BLaER1 treated with 17β-estradiol and CSF1 and Interleukin-3, amounts not matched to agents 10 nM and 100 nM (cell line): ENCODE measurements around the gene AHRR.

ENCODE experiments used
- H3K27ac ChIP-seq, 11 experiments: shearing (Covaris generic); formaldehyde crosslinking; 2 replicates each; pipeline ENCODE4 v1.8.1; 2022
- H3K27me3 ChIP-seq, 11 experiments: shearing (Covaris generic); formaldehyde crosslinking; 2 replicates each; pipeline ENCODE4 v1.8.1; 2022
- H3K36me3 ChIP-seq, 11 experiments: shearing (Covaris generic); formaldehyde crosslinking; 2 replicates each; pipeline ENCODE4 v1.8.1; 2022
- H3K4me1 ChIP-seq, 10 experiments: shearing (Covaris generic); formaldehyde crosslinking; 2 replicates each; pipeline ENCODE4 v1.8.1; 2022
- H3K4me2 ChIP-seq, 11 experiments: shearing (Covaris generic); formaldehyde crosslinking; 2 replicates each; pipeline ENCODE4 v1.8.1; 2022
- H3K4me3 ChIP-seq, 10 experiments: shearing (Covaris generic); formaldehyde crosslinking; 2 replicates each; pipeline ENCODE4 v1.8.1; 2022
- H3K9ac ChIP-seq, 11 experiments: shearing (Covaris generic); formaldehyde crosslinking; 2 replicates each; pipeline ENCODE4 v1.8.1; 2022
- H3K9me3 ChIP-seq, 11 experiments: shearing (Covaris generic); formaldehyde crosslinking; replicated peaks in 1 of 11; 2 replicates each; pipeline ENCODE4 v1.8.1; 2022
- H4K20me1 ChIP-seq, 11 experiments: shearing (Covaris generic); formaldehyde crosslinking; 2 replicates each; pipeline ENCODE4 v1.8.1; 2022
- Cebpa-rat ChIP-seq, 11 experiments: shearing (Covaris generic); IDR thresholded peaks; 2 replicates each; pipeline ENCODE4 v1.8.1; 2022

The AHRR gene

DNA sequence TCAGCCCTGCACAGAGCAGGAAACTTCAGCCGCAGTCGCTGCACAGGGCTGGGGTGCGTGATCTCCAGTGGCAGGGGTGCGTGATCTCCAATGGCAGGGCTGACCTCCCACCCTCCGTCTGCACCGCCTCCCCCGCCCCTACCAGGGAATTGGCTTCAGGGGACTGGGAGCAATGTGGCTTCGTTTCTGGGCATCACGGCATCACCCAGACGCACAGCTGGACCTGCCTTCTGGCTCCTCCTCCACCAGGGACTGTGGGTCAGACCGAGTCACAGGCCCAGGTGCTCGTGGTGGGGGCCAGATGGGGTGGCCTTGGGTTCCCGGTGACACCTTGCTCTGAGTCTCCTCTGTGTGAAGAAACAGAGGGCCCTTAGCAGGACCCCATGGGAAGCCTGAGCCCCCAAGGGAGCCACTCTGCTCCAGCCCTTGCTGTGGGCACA lies 51.1 kb downstream of the AHRR start:
- peak overlapping the region in 2 of 11 experiments; percentile 73 to 74; a peak in 4 of 22 replicates for H3K27ac ChIP-seq
- no peaks in the 10 kb centered on the region for H3K36me3 ChIP-seq
- H3K4me2 ChIP-seq = peak overlapping the region; percentile 86 to 97 (median 94)
- peaks cover 0 to 59% (median 4%) of the 10 kb centered on the region in 11 experiments; a peak in 8 of 22 replicates for H4K20me1 ChIP-seq
- H3K9ac ChIP-seq = peak overlapping the region in 6 of 11 experiments; percentile 14 to 72 (median 38); a peak in 4 of 22 replicates
- no peak for TF ChIP-seq Cebpa-rat (IDR thresholded peaks at IDR 0.05)
- H3K9me3 ChIP-seq = no peaks in the 10 kb centered on the region
- H3K27me3 ChIP-seq = peaks cover 30 to 46% (median 36%) of the 10 kb centered on the region in 11 experiments
- H3K4me1 ChIP-seq = peaks cover 84 to 100% (median 89%) of the 10 kb centered on the region in 10 experiments
- peak overlapping the region in 2 of 10 experiments; percentile 33 to 53; a peak in 1 of 20 replicates for H3K4me3 ChIP-seq

DNA sequence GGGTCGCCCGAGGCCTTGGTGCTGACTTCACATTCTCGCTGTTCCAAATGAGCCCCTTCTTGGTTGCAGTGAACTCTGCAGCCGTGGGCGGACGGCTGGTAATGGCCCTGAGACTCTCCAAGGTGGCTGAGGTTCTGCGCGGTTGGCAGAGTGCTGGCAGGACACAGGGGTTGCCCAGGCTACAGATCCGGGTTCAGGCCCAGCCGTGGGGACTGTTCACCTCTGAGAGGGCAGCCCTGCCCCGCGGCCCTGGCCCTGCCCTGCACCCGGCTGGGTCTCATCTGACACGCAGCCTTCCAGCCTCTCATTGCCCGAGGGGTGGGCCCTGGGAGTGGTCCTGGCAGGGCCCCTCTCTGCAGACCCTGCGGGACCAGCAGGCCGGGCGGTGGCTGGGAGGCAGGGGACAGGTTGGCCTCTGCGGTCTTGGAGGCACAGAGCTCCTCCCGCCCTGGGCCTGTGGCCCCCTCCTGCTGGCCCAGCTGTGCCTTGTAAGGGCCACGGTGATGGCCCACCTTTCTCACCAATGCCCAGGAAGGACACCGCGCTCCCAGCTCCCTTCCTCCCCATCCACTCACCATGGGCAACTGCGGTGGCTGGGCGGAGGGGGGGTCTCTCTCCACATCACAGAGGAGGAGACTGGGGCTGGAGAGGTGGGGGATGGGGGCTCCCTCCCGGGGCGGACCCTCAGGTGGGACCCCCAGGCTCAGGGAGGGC lies 51.6 kb downstream of the AHRR start:
- peak overlapping the region in 9 of 10 experiments; percentile 43 to 63 (median 49); a peak in 13 of 20 replicates for H3K4me3 ChIP-seq
- H3K27ac ChIP-seq = peak overlapping the region in 3 of 11 experiments; percentile 38 to 74 (median 73); a peak in 6 of 22 replicates
- H3K27me3 ChIP-seq = peaks cover 30 to 50% (median 36%) of the 10 kb centered on the region in 11 experiments
- H3K36me3 ChIP-seq = no peaks in the 10 kb centered on the region
- H3K4me1 ChIP-seq = peaks cover 79 to 96% (median 87%) of the 10 kb centered on the region in 10 experiments
- no peaks in the 10 kb centered on the region for H3K9me3 ChIP-seq
- no peak for TF ChIP-seq Cebpa-rat (IDR thresholded peaks at IDR 0.05)
- peak overlapping the region; percentile 86 to 97 (median 94) for H3K4me2 ChIP-seq
- H4K20me1 ChIP-seq = peaks cover 0 to 58% (median 4%) of the 10 kb centered on the region in 11 experiments; a peak in 8 of 22 replicates
- H3K9ac ChIP-seq = peak overlapping the region in 7 of 11 experiments; percentile 43 to 73 (median 60); a peak in 10 of 22 replicates

DNA sequence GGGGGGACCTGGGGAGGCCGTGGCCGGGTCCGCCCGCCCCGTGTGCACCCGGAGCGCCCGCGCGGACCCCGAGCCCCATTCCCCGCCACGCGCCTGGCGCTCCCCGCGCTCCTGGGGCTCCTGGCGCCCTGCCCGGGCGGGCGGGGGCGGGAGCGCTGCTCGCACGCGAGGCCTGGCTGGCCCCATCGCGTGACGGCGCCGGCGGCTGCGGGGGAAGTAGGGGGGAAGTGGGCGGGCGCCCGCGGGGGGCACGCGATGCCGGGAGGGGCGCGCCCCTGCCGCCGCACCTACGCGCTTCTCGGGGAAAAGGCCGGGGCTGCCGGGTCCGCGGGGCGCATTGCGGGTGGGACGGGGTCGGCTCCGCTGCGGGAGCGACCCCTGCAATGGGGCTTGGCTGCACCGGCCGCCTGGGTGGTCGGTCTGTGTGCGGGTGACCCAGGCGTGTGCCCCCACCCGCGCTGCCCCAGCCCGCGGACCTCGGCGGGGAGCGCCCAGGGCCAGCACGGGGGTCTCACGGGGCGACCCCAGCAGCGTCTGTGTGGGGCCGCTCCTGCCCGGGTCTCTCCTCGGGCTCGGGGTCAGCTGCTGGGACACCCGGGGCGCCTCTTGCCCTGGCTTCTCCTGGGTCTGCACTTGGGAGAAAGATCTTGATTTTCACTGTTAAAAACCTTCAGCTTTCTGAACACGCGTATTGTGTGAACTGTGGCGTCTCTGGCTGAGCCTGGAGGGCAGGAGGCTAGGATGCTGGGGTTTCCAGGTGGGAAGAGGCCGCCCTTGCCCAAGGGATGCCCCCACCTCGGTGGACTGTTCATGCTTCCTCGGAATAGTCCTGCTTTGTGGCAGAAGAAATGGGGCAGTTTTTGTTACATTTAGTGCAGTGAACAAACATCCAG lies 52.4 kb downstream of the AHRR start:
- H3K27ac ChIP-seq = peak overlapping the region in 5 of 11 experiments; percentile 4 to 74 (median 67); a peak in 7 of 22 replicates
- H3K9ac ChIP-seq = peak overlapping the region in 10 of 11 experiments; percentile 14 to 73 (median 52); a peak in 13 of 22 replicates
- H3K27me3 ChIP-seq = peaks cover 30 to 50% (median 36%) of the 10 kb centered on the region in 11 experiments
- H3K36me3 ChIP-seq = no peaks in the 10 kb centered on the region
- no peak for TF ChIP-seq Cebpa-rat (IDR thresholded peaks at IDR 0.05)
- peak overlapping the region; percentile 86 to 97 (median 94) for H3K4me2 ChIP-seq
- peaks cover 0 to 52% (median 4%) of the 10 kb centered on the region in 11 experiments; a peak in 8 of 22 replicates for H4K20me1 ChIP-seq
- peaks cover 71 to 93% (median 87%) of the 10 kb centered on the region in 10 experiments for H3K4me1 ChIP-seq
- H3K4me3 ChIP-seq = peak overlapping the region; percentile 43 to 63 (median 48); a peak in 18 of 20 replicates
- H3K9me3 ChIP-seq = no peaks in the 10 kb centered on the region

DNA sequence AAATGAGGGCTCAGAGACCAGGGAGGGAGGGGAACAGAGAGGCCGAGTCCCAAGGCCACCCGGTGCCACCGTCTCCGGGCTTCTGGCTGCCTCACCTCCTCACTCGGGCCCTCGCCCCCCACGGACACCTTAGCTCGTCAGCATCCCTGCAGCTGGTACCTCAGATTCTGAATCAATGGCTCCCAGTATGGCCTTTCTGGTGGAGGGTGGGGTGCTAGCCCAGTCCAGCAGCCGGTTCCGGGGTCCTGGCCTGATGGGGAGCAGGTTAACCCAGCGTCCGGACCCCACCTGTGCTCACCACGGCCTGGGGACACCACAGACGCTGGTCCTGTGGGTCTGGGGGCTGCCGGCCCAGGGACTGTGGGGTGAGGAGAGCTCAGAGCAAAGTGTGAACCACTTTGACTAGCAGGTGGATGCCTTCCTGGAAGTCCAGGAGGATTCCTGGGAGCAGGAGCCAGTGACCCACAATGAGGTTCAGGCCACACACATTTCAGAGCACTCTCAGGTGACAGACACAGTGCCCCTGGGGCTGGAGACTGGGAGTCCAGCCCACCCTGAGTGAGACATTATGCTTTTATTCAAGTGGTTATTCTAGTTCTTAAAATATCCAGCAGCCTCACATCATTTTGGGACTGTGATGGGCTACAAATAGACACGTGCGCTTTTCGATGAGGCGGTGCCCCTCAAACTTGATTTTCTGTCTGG lies 53.3 kb downstream of the AHRR start:
- H3K27me3 ChIP-seq = peaks cover 30 to 50% (median 36%) of the 10 kb centered on the region in 11 experiments
- peak overlapping the region in 6 of 11 experiments; percentile 19 to 73 (median 64); a peak in 8 of 22 replicates for H3K9ac ChIP-seq
- H3K4me1 ChIP-seq = peaks cover 63 to 88% (median 81%) of the 10 kb centered on the region in 10 experiments
- no peaks in the 10 kb centered on the region for H3K36me3 ChIP-seq
- peak overlapping the region in 2 of 11 experiments; percentile 73 to 74; a peak in 5 of 22 replicates for H3K27ac ChIP-seq
- H3K9me3 ChIP-seq = no peaks in the 10 kb centered on the region
- H3K4me2 ChIP-seq = peak overlapping the region; percentile 86 to 97 (median 94)
- TF ChIP-seq Cebpa-rat (IDR thresholded peaks at IDR 0.05) = no peak
- peak overlapping the region in 1 of 10 experiments; percentile 53; a peak in 3 of 20 replicates for H3K4me3 ChIP-seq
- peaks cover 0 to 44% (median 0%) of the 10 kb centered on the region in 11 experiments; a peak in 5 of 22 replicates for H4K20me1 ChIP-seq

DNA sequence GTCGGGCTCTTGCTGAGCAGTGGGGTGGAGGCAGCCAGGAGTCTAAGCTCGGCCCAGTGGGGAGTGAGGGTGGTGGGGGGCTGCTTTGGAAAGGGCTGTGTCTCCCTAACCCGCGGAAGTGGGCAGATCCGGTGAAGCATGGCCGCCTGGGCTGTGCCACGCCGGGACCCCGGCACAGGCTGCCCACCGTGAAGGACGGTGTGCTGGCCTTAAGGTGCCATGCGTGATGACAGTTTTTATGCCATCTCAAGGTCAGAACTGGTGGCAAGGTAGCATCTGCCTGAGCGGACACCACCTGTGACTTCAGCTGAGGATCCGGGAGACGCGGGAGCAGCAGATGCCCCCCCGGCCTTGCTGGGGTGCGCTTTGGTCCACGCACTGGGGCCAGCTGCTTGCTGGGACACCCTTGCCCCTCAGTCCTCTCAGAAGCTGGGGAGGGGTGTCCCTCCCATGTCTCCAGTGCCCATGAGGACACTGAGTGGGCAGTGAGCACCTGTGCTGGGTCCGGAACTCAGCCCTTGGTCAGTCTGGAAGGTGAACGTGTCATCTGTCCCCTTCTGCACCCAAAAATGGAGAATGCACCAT lies 53.9 kb downstream of the AHRR start:
- Histone ChIP-seq H3K27ac (peak overlapping the region in 2 of 11 experiments; percentile 73 to 74; a peak in 2 of 22 replicates), H3K27me3 (peaks cover 30 to 50% (median 36%) of the 10 kb centered on the region in 11 experiments), H3K4me2 (peak overlapping the region; percentile 86 to 97 (median 94)), H3K9me3 (peaks cover 0 to 5% (median 0%) of the 10 kb centered on the region in 11 experiments; a peak in 4 of 22 replicates), H4K20me1 (peaks cover 0 to 39% (median 0%) of the 10 kb centered on the region in 11 experiments; a peak in 5 of 22 replicates), H3K9ac (peak overlapping the region in 3 of 11 experiments; percentile 3 to 72 (median 19); a peak in 1 of 22 replicates), H3K36me3 (no peaks in the 10 kb centered on the region), H3K4me3 (no peak overlapping the region; a peak in 1 of 20 replicates), H3K4me1 (peaks cover 56 to 81% (median 74%) of the 10 kb centered on the region in 10 experiments)
- TF ChIP-seq Cebpa-rat (IDR thresholded peaks at IDR 0.05) = no peak

DNA sequence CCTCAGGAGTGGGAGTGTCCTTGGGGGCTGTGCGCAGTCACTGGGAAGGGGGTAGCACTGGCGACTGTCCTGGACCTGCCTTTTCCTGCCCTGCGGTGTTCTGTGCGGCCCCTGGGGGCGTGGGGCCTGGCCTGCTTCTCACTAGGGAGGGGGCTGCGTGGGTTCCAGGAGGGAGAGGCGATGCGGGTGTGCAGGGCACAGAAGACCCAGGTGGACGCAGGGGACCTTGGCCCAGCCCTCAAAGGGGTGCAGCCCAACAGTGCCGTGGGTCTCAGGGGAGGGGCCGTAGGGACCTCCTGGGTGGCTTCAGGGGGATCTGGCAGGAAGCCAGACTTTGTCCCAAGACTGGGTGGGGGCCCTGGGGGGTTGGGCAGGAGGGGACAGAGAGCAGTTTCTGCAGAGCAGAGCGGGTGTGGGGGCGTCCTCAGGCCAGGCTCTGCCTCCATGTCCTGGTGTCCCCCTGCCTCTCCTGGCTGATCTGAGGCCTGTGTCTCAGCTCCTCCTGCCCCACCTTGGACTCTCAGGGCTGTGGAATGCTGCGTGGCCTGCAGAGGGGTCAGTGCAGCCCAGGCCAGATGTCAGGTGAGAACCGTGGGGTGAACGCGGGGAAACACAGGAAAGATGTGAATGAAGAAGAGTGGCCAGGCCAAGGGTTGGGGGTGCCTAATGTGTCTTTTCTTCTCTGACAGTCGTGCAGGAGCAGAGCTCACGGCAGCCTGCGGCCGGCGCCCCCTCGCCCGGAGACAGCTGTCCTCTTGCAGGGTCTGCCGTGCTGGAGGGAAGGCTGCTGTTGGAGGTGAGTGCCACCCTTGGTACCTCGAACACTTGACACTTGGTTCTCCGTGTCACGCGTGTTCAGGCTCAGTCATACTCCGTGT lies 54.6 kb downstream of the AHRR start:
- no peaks in the 10 kb centered on the region for H3K36me3 ChIP-seq
- H4K20me1 ChIP-seq = peaks cover 0 to 39% (median 0%) of the 10 kb centered on the region in 11 experiments; a peak in 5 of 22 replicates
- H3K9ac ChIP-seq = 0 out of 22 replicates have a peak overlapping the region, but pooled peaks of 1 of the 11 experiments have one; percentile 3
- peaks cover 30 to 50% (median 36%) of the 10 kb centered on the region in 11 experiments for H3K27me3 ChIP-seq
- peaks cover 0 to 13% (median 6%) of the 10 kb centered on the region in 11 experiments; a peak in 12 of 22 replicates for H3K9me3 ChIP-seq
- TF ChIP-seq Cebpa-rat (IDR thresholded peaks at IDR 0.05) = no peak
- H3K4me3 ChIP-seq = no peak overlapping the region
- H3K4me1 ChIP-seq = peaks cover 49 to 74% (median 68%) of the 10 kb centered on the region in 10 experiments
- peak overlapping the region; percentile 86 to 97 (median 94); a peak in 20 of 22 replicates for H3K4me2 ChIP-seq
- H3K27ac ChIP-seq = no peak overlapping the region
